HepG2 (cell line): Measurements from ENCODE around the gene GSK3A. TPM values are rescaled to one million over a fixed set of nuclear protein-coding genes. Genes with fewer than 3 reads are reported as not detected.

Source experiments
- ATAC-seq: fragments of 200-7000 bp; cut with Tn5 transposase; 3 replicates; pipeline ENCODE4 v1.9.1; 2020; ENCODE audit warnings: mild to moderate bottlenecking, moderate library complexity
- BruUV-seq: library from RNA; stranded (reverse); fragments of 400-500 nt; replicated peaks from 2 replicates; lab custom pipeline; 2021; lab: Mats Ljungman, UMichigan
- CTCF ChIA-PET: fragments of 300-600 bp; formaldehyde crosslinking; extraction: SDS; loops from one replicate; lab custom pipeline; 2021; ENCODE audit warnings: low total read pairs, inconsistent platforms, low intra/inter-chr PET ratio; lab: Yijun Ruan, JAX
- POLR2A ChIA-PET: fragments of 350-600 bp; sonication (Branson Sonifier 250); formaldehyde crosslinking; loops from one replicate; lab custom pipeline; 2020; ENCODE audit warnings: antibody characterized with exemption, inconsistent platforms; lab: Yijun Ruan, JAX
- DNase-seq: peaks from one replicate; pipeline ENCODE4 v3.0.0-alpha.2; 2015; ENCODE audit warnings: low spot score
- FAIRE-seq: peaks from 3 replicates; lab custom pipeline; 2011; peaks lifted over from hg19 to GRCh38; lab: Jason Lieb, UNC
- H2AFZ ChIP-seq: one replicate; pipeline ENCODE4 v1.6.1; 2011; ENCODE audit warnings: low read length, inconsistent platforms
- H3K27ac ChIP-seq: fragments of 300-600 bp; 3 replicates; pipeline ENCODE4 v1.8.0; 2011; ENCODE audit warnings: mixed run types, mild to moderate bottlenecking, mixed read lengths, low read length, inconsistent platforms; ENCODE audit not compliant: insufficient read depth; ENCODE audit errors: extremely low read length
- H3K27me3 ChIP-seq, 2 experiments: fragments of 200-600 bp in 1 of 2; 2 replicates in 1 of 2; 3 replicates in 1 of 2; pipeline versions ENCODE4 v1.6.0 to v1.8.0; 2011; ENCODE audit warnings: low read length in 2 of 2, mild to moderate bottlenecking in 2 of 2, moderate library complexity in 2 of 2, inconsistent platforms in 1 of 2; ENCODE audit not compliant: insufficient read depth in 2 of 2, control insufficient read depth in 1 of 2
- H3K36me3 ChIP-seq, 2 experiments: fragments of 200-600 bp in 1 of 2; replicated peaks in 1 of 2; 2 replicates in 1 of 2; 3 replicates in 1 of 2; pipeline versions ENCODE4 v1.5.1 to v1.8.0; 2011; ENCODE audit warnings: low read length in 2 of 2, inconsistent platforms in 1 of 2; ENCODE audit not compliant: insufficient read depth in 2 of 2, control insufficient read depth in 1 of 2
- H3K4me1 ChIP-seq: 2 replicates; pipeline ENCODE4 v1.5.1; 2012; ENCODE audit warnings: low read length, inconsistent platforms; ENCODE audit not compliant: insufficient read depth
- H3K4me2 ChIP-seq: 2 replicates; pipeline ENCODE4 v1.6.0; 2011; ENCODE audit warnings: low read depth, low read length, inconsistent platforms
- H3K4me3 ChIP-seq, 3 experiments: fragments of 200-600 bp in 1 of 3; sonication (generic), shearing (Covaris generic) in 1 of 3; replicated peaks in 1 of 3; 2 replicates each; pipeline ENCODE4 v1.5.1; 2011 to 2016; ENCODE audit warnings: low read length in 3 of 3, inconsistent platforms in 2 of 3, low read depth in 2 of 3, mild to moderate bottlenecking in 2 of 3, control low read depth in 1 of 3, mixed read lengths in 1 of 3; ENCODE audit not compliant: insufficient read depth in 1 of 3
- H3K79me2 ChIP-seq: one replicate; pipeline ENCODE4 v1.6.1; 2011; ENCODE audit warnings: low read length, inconsistent platforms; ENCODE audit not compliant: insufficient read depth
- H3K9ac ChIP-seq: 2 replicates; pipeline ENCODE4 v1.6.0; 2011; ENCODE audit warnings: mild to moderate bottlenecking, low read depth, low read length, inconsistent platforms; ENCODE audit not compliant: insufficient read depth
- H3K9me3 ChIP-seq: 2 replicates; pipeline ENCODE4 v1.5.1; 2012; ENCODE audit warnings: mild to moderate bottlenecking, low read length
- H4K20me1 ChIP-seq: 2 replicates; pipeline ENCODE4 v1.6.0; 2011; ENCODE audit warnings: inconsistent platforms, mild to moderate bottlenecking, low read length, moderate library complexity; ENCODE audit not compliant: insufficient read depth
- FOXA1 ChIP-seq, 2 experiments: fragments of 450-650 bp in 1 of 2; sonication (generic) in 1 of 2; formaldehyde crosslinking in 1 of 2; IDR thresholded peaks; 2 replicates each; pipeline versions ENCODE4 v1.4.0 to v1.6.1; 2016 to 2020; ENCODE audit warnings: missing genetic modification reagents in 1 of 2
- MED8 ChIP-seq: sonication (generic); formaldehyde crosslinking; IDR thresholded peaks from 2 replicates; pipeline ENCODE4 v1.8.1; 2023; ENCODE audit warnings: mild to moderate bottlenecking, missing genetic modification reagents; ENCODE audit not compliant: insufficient replicate concordance
- NR2F1 ChIP-seq, 2 experiments: fragments of 450-650 bp in 1 of 2; formaldehyde crosslinking in 1 of 2; IDR thresholded peaks; 2 replicates each; pipeline versions ENCODE4 v1.5.0 to v1.6.1; 2016 to 2020; ENCODE audit warnings: mild to moderate bottlenecking in 1 of 2, missing compliant biosample characterization in 1 of 2, missing genetic modification reagents in 1 of 2, moderate library complexity in 1 of 2
- RBFOX2 ChIP-seq: fragments of 200-400 bp; formaldehyde crosslinking; IDR thresholded peaks from 2 replicates; pipeline ENCODE4 v1.6.1; 2017; ENCODE audit warnings: low read depth, mild to moderate bottlenecking, low read length
- RBM22 ChIP-seq: fragments of 200-400 bp; formaldehyde crosslinking; optimal IDR thresholded peaks from 2 replicates; pipeline ENCODE3; 2017; ENCODE audit warnings: mild to moderate bottlenecking, low read length, moderate library complexity
- ZC3H13 ChIP-seq: sonication (generic); formaldehyde crosslinking; IDR thresholded peaks from 2 replicates; pipeline ENCODE4 v1.8.1; 2023; ENCODE audit warnings: mild to moderate bottlenecking, missing genetic modification reagents, moderate library complexity
- ZNF274 ChIP-seq: sonication (generic); formaldehyde crosslinking; IDR thresholded peaks from 2 replicates; pipeline ENCODE4 v1.5.1; 2020; ENCODE audit warnings: mild to moderate bottlenecking, missing genetic modification reagents
- WGBS: methylation state at CpG from one replicate; pipeline ENCODE4 v1.1.6; 2017; ENCODE audit warnings: low lambda C conversion rate; 5-methylcytosine and 5-hydroxymethylcytosine counted together
- in situ Hi-C: cut with HindIII; loops from 2 replicates; pipeline ENCODE4 v1.10.0; 2017; ENCODE audit warnings: low pct_unique_long_range_greater_than_20kb; ENCODE audit not compliant: extremely low pct_ligation_motif_present
- intact Hi-C: fragments of 100-400 bp; cut with micrococcal nuclease; formaldehyde crosslinking; loops from one replicate; pipeline ENCODE4 v1.10.0; 2022; ENCODE audit not compliant: unreplicated experiment
- polyA plus RNA-seq, 8 experiments: library from polyadenylated mRNA; depleted of rRNA in 3 of 8; stranded (reverse) in 7 of 8; unstranded in 1 of 8; fragments of >200 nt; fragmentation: Illumina TruSeq in 4 of 8; extraction: Trizol in 4 of 8; gene quantifications; 2 replicates each; pipeline versions ENCODE4 v1.2.1 to v1.2.3, GENCODE V29; 2011 to 2016; ENCODE audit warnings: low read depth in 4 of 8, missing spikeins in 1 of 8, mixed read lengths in 1 of 8; ENCODE audit not compliant: insufficient read depth in 1 of 8
- total RNA-seq, 5 experiments: library from RNA; depleted of rRNA; stranded (reverse); fragments of >200 nt; fragmentation: Illumina TruSeq; extraction: Trizol; gene quantifications; 2 replicates each; pipeline ENCODE4 v1.2.3, GENCODE V29; 2016; ENCODE audit warnings: low read depth in 1 of 5
- TF ChIP-seq, protein P1 (sequence below): sonication (generic); formaldehyde crosslinking; IDR thresholded peaks from 2 replicates; pipeline ENCODE4 v1.4.0; 2020; ENCODE audit warnings: mild to moderate bottlenecking, missing genetic modification reagents

The GSK3A gene
- total and polyA plus RNA-seq, 2 of the 13 experiments (the other 11 are each of a cell fraction or from before 2014, with no cell fraction given) = 16.9 to 52.5 TPM

GRCh38 chr19:42275103-42275502 is 32.7 kb upstream of the GSK3A start:
- no peak overlapping the region for H2AFZ ChIP-seq
- H3K36me3 ChIP-seq = peaks cover 5 to 21% of the 10 kb centered on the region in 2 experiments; a peak in 4 of 5 replicates
- no peak overlapping the region for H3K9ac ChIP-seq
- no peak for TF ChIP-seq FOXA1 (IDR thresholded peaks at IDR 0.05)
- no peak for TF ChIP-seq FOXA1 (CRISPR knock-in tag; IDR thresholded peaks at IDR 0.05)
- TF ChIP-seq RBM22 = no peak
- TF ChIP-seq, protein P1, sequence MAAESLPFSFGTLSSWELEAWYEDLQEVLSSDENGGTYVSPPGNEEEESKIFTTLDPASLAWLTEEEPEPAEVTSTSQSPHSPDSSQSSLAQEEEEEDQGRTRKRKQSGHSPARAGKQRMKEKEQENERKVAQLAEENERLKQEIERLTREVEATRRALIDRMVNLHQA (CRISPR knock-in tag) = no peak
- H4K20me1 ChIP-seq = no peaks in the 10 kb centered on the region
- 96% methylated on average over 7 of the region's 7 CpGs for WGBS
- no peak for ATAC-seq
- H3K4me3 ChIP-seq = no peak overlapping the region; a peak in 1 of 6 replicates
- no peak overlapping the region for H3K27ac ChIP-seq
- CTCF ChIA-PET = no interaction called here
- BruUV-seq = no TSS peak
- FAIRE-seq = no peak
- no peaks in the 10 kb centered on the region for H3K9me3 ChIP-seq
- DNase-seq = no peak
- in situ Hi-C loops = no loop called here
- H3K27me3 ChIP-seq = no peaks in the 10 kb centered on the region
- peaks cover 11% of the 10 kb centered on the region for H3K79me2 ChIP-seq
- H3K4me1 ChIP-seq = peaks cover 43% of the 10 kb centered on the region
- H3K4me2 ChIP-seq = no peak overlapping the region
- POLR2A ChIA-PET = interaction anchor here (1.6 kb wide), 1 partner anchor 29 kb away, joined by 4 read pairs; no protein-coding TSS in a partner anchor
- intact Hi-C loops = no loop called here

DNA sequence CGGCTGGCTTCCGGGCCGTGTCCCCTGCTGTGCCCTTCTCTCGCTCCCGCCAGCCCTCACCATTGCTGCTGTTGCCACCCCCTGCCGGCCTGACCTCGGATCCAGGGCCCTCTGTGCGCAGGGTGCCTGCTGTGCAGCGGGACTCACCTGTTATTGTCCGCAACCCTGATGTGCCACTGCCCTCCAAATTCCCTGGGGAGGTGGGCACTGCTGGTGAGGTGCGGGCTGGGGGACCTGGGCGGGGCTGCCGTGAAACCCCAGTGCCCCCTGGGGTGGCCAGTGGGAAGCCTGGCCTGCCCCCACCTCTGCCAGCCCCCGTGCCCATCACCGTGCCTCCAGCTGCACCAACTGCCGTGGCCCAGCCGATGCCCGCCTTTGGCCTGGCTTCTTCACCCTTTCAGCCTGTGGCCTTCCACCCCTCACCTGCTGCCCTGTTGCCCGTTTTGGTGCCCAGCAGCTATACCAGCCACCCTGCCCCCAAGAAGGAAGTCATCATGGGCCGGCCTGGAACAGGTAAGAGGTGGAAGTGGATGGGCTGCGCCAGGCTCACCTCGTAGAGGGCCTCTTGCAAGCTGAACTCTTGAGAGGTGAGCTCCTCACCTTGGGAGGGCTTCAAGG is 31.8 kb upstream of the GSK3A start:
- TF ChIP-seq NR2F1 (CRISPR knock-in tag; IDR thresholded peaks at IDR 0.05) (no peak), ZNF274 (no peak), ZC3H13 (CRISPR knock-in tag) (peak; percentile 69; the same call in 1 of the 2 replicates), MED8 (CRISPR knock-in tag) (no peak), RBFOX2 (0 out of 2 replicates have a peak, but pooled peaks have one; percentile 39)
- in situ Hi-C loops = no loop called here
- no peak overlapping the region for H3K27ac ChIP-seq
- CTCF ChIA-PET = no interaction called here
- peaks cover 19% of the 10 kb centered on the region for H3K79me2 ChIP-seq
- H2AFZ ChIP-seq = no peak overlapping the region
- ATAC-seq (no peak), DNase-seq (no peak), FAIRE-seq (no peak)
- H4K20me1 ChIP-seq = no peaks in the 10 kb centered on the region
- no peak overlapping the region for H3K4me2 ChIP-seq
- intact Hi-C loops = no loop called here
- no TSS peak for BruUV-seq
- no peak overlapping the region for H3K9ac ChIP-seq
- 97% methylated on average over 16 of the region's 22 CpGs for WGBS
- H3K36me3 ChIP-seq = peaks cover 5 to 21% of the 10 kb centered on the region in 2 experiments; a peak in 4 of 5 replicates
- H3K27me3 ChIP-seq = no peaks in the 10 kb centered on the region; a peak in 1 of 5 replicates
- no peaks in the 10 kb centered on the region for H3K9me3 ChIP-seq
- H3K4me3 ChIP-seq = no peak overlapping the region
- peaks cover 41% of the 10 kb centered on the region for H3K4me1 ChIP-seq
- POLR2A ChIA-PET = interaction anchor here (1.6 kb wide), 1 partner anchor 28 kb away, joined by 4 read pairs; no protein-coding TSS in a partner anchor
